Activated CD4-positive, alpha-beta T cell treated with anti-CD3 and anti-CD28 coated beads, Interleukin-2, amount 50 U/mL, for 4 hours (primary cell): ENCODE measurements around the gene COX6B2.
"Not testable (repeated sequence)": the region's sequence is repeated elsewhere in the genome, so short reads cannot be mapped to it uniquely, and the experiment has no call there.

Experiments
- DNase-seq, 2 experiments: peaks; one replicate each; pipeline ENCODE4 v3.0.0-alpha.2; 2020

Gene COX6B2

GRCh38 chr19:55341595-55342531, 12.7 kb downstream of the COX6B2 start:
- no peak for DNase-seq

DNA sequence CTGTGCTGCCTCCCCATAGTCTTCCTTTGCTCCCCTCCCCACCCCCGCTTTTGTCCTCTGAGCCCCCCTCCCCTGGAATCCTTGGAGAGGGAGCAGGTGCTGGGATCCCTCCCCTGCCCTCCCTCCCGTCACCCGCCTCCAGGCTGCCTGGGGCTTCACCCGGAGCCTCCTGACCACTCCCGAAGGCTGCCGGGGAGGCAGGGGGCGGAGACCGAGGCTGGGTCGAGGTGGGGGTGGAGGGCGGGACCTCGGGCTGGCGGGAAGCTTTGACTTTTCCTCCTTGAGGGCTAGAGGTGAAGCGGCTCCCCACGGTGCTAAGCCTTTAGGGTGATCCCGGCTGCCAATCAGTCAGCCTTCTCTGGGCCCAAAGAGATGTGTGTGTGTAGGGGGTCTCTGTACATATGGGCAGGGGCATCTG, 13.3 kb downstream of the COX6B2 start:
- peak; percentile 43 to 48 for DNase-seq

- no peak for DNase-seq
These were observed 13.8 kb downstream of the COX6B2 start for GRCh38 chr19:55340784-55341147.

GRCh38 chr19:55339889-55340783, 14.4 kb downstream of the COX6B2 start:
- DNase-seq = no peak

GRCh38 chr19:55339105-55339888, 15.2 kb downstream of the COX6B2 start, which contains the start of gene KMT5C:
KMT5C (plus strand) TSS chr19:55339876; CDS start chr19:55341937, 2,061 bp downstream.
- DNase-seq = peak; percentile 100

DNA sequence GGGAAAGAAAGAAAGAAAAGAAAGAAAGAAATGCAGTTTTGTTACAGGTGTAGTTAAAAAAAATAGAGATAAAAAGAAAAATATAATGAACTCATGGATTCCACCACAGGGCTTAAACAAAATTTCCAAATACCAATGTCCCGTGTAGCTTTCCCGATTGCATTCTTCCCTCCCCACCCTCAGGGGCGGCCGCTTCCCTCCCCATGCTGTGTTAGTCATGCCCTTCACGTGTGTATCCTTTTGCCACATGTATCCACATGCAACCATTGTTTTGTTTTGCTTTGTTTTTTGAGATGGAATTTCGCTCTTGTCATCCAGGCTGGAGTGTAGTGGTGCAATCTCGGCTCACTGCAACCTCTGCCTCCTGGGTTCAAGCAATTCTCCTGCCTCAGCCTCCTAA, 18.4 kb downstream of the COX6B2 start:
- no peak for DNase-seq

DNA sequence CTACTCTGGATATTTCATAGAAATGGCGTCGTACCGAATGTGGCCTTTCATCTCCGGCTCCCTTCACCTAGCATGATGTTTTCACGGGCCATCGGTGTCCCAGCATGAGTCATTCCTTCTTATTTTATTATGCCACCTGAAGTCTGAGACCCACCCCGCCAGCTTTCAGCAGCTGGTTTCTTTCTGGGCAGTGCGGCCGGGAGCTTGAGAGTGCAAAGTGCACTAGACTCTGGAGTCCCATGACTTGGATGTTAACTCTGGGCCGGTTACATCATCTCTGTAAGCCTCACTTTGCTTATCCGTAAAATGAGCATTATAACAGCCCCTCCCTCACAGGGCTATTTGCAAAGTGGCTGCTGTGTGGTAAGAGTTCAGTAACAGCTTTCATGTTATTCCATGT, 20.6 kb downstream of the COX6B2 start:
- DNase-seq = no peak

DNA sequence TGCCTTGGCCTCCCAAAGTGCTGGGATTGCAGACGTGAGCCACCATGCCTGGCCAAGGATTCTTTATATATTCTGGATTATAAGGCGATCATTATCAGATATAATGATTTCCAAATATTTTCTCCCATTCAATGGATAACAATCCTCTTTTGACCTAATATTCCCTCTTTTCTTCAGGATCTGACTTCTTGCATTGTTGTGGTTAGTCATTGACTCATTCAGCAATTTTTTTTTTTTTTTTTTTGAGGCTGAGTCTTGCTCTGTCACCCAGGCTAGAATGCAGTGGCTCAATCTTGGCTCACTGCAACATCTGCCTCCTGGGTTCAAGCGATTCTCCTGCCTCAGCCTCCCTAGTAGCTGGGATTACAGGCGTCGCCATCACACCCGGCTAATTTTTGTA, 24.7 kb downstream of the COX6B2 start:
- not testable (repeated sequence) for DNase-seq

GRCh38 chr19:55328774-55329318, 25.7 kb downstream of the COX6B2 start:
- DNase-seq = not testable (repeated sequence)

- DNase-seq = no peak
These were observed 29.3 kb downstream of the COX6B2 start, which contains the start of gene TMEM150B for GRCh38 chr19:55325172-55325571. TMEM150B (minus strand) TSS chr19:55325341; CDS start chr19:55321036, 4,305 bp downstream.

GRCh38 chr19:55324662-55325061, 29.9 kb downstream of the COX6B2 start:
- DNase-seq = no peak

DNA sequence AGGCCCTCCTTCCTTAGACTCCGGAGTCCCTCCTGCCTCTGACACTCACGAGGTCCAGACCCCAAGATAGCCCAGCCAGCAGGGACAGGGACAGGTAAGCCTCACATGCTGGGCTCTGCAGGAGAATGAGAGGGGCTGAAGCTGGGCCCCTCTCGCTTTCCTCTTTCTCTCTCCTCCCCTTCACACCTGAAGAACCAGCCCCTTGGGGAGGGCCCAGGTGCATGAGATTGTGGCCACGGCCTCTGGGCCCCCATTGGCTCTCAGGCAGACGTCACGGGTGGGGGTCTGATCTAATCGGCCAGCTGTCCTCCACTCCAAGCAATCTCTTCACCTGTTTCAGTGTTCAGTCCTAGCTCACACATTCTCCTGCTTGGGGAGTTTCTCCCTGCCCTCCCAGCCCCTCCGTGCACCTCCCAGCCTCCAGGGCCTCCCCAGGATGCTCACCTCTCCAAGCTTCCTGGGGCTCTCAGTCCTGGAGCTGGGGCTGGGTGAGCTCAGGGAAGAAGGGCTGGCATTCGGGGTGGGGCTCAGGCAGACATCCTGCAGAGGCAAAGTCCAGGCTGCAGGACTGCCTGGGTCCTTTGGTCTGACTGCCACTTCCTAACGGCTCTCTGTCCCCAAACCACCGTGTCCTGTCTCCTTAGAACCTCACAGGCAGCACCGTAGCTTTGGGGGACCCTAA, 32.2 kb downstream of the COX6B2 start:
- no peak for DNase-seq

DNA sequence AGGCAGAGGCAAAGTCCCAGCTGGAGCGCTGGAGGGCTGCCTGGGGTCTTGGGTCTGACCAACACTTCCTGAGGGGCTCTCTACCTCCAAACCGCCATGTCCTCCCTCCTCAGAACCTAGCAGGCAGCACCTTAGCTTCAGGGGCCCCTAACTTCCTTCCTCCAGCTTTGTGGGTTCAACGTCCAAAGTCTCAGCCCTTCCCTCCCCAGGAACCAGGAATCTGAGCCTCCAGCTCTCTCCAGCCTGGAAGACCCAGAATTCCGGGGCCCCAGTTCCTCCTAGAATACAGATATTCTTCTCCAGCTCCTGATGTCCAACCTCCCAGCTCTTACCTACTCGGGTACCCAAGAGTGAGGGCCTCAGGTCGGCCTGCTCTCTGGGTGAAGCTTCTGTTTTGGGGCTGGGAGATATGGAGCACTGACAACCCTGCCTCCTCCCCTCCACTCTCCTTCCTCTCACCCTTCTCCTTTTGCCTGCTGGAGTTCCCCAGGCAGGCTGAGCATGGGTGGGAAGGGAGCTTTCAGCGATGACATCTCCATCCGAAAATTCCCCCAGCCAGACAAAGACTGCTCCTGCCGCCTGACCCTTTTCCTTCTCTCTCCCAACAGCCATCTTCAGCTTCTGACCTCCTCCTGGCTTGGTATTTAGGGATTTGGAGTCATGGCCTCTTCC, 32.9 kb downstream of the COX6B2 start:
- DNase-seq = no peak

DNA sequence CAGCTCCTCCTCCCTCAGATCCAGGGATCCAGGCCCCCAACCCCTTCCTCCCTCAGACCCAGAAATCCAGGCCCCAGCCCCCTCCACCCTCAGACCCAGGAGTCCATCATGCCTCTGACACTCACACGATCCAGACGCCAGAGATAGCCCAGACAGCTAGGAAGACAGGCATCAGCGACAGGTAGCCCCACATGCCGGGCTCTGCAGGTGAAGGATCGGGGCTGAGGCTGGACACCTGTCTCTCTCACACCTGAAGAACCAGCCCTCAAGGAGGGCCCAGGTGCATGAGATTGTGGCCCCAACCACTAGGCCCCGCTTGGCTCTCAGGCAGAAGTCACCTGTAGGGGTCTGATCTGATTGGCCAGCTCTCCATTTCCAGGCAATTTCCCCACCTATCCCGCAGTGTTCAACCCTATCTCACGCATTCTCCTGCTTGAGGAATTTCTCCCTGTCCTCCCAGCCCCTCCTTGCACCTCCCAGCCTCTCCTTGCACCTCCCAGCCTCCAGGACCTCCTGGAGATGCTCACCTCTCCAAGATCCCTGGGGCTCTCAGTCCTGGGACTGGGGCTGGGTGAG, 33.6 kb downstream of the COX6B2 start:
- DNase-seq = no peak

GRCh38 chr19:55319785-55320184, 34.7 kb downstream of the COX6B2 start:
- no peak for DNase-seq

DNA sequence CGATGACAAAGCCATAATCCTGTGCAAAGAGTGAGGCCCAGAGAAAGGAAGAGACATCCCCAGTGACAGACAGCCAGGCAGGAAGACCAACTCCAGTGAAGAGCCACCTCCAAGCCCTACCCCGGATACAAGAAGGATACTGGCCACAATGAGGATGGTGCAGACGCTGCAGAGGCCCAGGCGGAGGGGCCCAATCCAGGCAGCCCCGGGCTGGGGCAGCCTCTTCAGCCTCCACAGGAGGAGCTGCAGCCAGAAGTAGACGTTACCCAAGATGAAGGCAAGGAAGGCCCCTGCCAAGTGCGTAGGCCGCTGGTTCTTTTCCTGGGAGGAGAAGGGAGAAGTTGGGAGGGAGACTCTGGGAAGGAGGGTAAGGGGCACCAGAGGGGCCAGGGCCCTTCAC, 37.9 kb downstream of the COX6B2 start:
- DNase-seq = no peak

GRCh38 chr19:55315956-55316525, 38.5 kb downstream of the COX6B2 start:
- DNase-seq = no peak

DNA sequence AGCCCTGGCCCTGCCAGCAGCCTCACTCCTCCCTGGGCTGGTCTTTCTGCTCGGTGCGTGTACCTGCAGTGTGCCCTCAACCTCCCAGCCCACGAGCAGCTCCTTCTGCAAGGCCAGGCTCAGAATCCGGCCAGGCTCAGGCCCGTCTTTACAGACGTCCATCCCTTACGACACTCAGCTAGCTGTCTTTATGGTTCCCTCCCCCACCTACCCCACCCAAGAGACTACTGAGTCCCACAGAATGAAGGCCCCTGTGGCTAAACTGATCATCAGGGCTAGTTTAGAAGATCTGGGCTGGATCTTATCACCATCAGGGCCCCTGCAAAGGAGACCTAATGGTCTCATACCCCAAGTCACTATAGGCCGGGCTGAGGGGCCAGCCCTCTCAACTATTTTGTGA, 40.1 kb downstream of the COX6B2 start:
- no peak for DNase-seq

DNA sequence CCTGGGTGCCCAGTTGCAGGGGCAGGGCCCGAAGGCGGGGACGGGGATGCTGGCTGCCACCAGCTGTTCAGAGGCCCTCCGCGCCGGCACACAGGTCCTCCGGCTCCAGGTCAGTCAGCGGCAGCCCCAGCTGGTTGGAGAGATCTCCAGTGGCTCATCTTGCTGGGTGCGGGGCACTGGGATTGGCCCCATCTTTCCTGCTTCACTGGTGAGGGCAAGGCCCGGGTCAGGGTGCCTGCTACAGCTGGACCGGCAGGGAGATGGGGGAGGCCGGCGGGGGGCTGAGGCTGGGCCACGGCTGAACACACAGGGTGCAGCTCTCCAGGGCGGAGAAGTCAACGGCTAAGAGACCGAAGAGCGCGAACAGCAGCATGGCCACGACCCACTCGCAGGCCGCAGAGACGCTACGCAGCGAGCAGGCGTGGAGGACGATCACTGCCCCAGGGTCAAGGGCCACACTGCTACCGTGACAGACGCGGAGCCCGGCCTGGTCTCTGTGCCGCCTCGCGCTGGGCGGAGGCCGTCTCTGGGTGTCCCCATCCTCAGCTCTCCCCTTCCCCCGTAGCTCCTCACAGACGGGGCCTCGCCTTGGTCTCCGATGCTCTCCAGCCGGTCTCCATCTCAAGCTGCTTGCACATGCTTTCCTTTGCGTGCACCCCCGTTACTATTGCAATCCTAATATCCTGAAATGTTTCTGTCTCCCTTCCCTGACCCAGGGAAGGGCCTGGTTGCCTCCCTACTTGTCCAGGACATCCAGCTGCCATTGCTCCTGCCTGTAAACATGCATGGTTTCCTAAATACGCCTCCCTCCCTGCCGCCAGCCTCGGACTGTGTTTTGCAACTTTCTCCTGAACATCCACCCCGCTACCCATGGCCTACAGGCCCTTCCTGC, 41.7 kb downstream of the COX6B2 start:
- no peak for DNase-seq
